Fibroblast of skin of scalp (primary cell): ENCODE data around the gene KCNK17.

Experiments
- DNase-seq: peaks from one replicate; pipeline ENCODE4 v3.0.0-alpha.2; 2013

KCNK17 gene

DNA sequence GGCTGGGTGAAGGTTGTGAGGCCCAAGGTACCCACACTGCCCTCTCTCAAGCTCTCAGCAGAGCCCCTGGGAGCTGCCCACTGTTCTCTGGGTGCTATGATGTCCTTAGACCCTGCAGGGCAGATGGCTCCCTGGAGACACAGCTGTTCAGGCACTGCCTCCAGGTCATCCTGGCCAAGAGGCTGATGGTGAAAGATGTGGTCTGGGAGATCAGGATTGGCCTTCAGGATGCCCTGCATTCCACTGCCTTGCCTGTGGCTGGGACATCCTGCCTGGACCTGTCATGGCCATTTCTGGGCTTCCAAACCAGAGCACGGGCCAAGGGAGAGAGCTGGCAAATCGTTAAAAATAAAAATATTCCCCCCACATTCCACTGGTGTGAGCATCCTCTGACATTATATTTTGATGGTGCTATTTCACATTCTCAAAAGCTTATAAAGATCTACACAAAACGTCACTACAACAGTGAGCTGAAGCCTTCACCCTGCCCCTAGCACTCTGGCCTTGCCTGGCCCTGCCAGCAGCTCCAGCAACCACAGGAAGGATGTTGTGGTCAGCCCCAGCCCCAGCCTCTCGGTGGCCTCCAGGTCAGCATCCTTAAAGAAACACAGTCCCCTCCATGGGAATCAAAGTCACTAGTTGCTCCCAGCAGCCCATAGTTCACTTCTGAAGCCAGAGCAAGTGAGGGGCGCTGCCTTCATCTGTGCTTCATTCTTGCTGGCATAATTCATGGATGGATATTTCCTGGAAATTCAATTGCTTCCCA, 21.7 kb upstream of the KCNK17 start:
- peak; percentile 14 for DNase-seq

DNA sequence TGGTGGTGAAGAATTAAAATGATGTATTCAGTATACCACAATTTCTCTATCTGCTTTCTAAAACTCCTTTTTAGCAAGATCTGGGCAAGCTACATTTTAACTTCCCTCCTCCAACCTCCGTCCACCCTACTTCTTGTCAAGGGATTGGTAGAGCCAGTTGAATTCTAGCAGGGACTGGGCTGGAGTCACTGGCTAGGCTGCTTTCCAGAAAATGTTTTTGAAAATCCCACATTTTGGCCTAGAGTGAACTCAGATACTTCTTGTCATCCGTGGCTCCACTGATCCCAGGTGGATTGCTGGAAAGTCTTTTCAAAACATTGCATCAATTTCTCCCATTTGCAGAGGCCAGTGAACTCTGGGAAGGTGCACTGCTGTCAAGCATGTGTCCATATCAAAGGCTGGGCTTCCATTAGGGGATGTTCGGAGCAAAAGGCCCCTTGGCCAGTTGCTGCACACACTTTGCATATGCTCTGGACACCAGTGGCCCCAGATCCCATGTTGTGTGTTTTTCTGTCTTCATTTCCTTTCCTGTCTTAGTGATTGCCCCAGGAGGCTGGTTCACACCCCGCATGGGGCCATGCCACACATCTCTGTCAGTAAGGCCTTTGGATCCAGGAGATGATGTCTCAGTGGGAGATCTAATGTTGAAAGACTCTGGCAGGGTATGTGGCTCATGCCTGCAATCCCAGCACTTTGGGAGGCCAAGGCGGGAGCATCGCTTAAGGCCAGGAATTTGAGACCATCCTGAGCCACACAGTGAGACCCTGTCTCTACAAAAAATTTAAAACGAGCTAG, 19.6 kb upstream of the KCNK17 start:
- DNase-seq, result no peak

DNA sequence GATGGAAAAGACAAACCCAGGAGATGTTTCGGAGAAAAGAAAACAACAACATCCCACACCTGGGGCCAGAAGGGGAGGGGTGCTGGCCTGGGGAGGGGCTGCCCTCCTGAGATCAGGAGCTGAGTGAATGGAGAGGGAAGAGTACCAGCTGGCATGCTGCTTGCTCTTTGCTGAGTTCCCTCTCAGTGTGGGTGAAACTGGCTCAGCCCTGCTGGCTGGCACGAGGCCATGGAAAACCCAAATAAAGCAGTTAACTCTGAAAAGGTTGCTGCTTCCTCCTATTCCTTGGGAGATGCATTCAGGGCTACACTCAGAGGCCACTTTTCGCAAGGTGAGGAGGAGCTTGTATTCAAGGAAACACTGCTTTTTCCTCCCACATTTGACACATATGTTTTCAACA, 16.3 kb upstream of the KCNK17 start:
- no peak for DNase-seq

DNA sequence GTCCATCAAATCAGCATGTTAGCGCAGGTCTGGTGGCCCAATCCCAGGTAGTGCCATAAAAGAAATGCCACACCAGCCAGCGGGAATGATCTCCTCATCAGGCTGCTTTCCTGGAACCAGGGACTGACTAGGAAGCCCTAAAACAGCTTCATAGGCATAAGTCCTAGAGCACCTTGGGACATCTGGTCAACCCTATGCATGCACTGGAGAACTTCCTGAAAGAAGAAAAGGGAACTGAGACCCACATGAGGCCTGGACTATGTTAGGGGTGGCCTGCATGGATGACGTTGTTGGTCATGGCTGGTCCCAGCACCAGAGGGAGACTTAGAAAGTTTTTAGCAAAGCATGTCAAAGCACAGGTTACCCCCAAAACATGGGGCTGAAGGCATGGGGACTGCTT, 15.8 kb upstream of the KCNK17 start:
- no peak for DNase-seq

DNA sequence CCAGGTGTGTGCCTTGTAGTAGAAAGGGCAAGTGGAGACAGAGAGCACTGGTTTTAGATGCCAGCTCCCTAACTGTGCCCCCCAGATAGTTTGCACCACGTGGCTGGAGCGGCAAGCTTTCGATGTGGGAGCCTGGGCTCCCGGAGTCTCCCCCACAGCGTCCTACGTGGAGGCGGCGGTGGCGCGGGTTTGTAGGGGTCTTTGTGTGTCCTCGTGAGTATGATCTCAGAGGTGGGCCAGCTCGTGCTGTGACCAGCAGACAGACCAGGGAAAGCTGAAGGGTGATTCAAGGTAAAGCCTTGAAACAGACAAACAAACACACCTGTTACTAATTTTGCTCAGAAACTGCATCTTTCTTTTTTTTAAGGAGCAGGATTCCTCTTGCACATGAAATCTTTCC, 13.8 kb upstream of the KCNK17 start:
- DNase-seq, result no peak

DNA sequence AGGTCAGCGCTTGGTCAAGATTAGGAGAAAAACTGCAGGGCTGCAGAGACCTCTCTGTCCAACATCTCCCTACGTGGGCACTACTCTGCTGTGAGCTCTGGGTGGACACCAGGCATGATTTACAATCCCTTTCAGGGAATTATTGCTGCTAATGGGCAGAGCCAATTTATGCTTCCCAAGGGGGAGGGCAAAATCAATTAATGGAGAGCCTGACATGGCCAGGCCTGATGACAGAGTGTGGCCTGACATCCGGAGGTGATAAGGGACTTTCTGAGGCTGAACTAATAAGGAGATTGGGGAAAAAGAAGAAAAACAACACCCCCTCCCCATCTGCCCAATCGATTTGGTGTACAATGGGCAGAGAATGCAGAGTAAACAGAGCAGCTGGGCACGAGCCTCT, 13.3 kb upstream of the KCNK17 start:
- DNase-seq, result no peak

DNA sequence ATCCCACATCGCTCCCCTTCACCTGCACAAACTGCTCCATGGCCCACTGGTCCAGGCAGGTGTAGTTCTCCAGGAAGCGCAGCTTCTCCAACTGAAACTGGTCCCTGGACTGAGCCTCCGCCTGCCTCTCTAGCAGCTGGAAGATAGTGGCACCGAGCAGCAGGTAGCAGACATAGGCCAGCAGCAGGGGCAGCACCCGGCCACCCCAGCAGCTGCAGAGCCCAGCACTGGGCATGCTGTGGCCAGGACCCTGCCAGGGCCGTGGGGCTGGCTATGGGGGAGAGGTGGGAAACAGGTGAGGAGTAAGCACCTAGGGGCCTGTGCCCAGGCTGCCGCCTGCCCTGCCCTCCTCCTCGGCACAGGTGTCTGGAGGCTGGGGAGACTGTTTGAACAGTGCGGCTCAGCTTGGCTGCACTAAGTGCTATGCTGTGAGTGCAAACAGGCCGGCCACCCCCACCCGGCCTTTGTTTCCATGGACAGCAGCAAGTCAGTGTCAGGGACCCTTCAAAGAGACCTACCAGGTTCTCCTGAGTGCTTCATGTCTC, 8.2 kb upstream of the KCNK17 start, which contains the start of gene KCNK16:
KCNK16 (minus strand) TSS at position 397 of the 545 bp plus-strand sequence; CDS start at position 235, 162 bp downstream.
- no peak for DNase-seq

DNA sequence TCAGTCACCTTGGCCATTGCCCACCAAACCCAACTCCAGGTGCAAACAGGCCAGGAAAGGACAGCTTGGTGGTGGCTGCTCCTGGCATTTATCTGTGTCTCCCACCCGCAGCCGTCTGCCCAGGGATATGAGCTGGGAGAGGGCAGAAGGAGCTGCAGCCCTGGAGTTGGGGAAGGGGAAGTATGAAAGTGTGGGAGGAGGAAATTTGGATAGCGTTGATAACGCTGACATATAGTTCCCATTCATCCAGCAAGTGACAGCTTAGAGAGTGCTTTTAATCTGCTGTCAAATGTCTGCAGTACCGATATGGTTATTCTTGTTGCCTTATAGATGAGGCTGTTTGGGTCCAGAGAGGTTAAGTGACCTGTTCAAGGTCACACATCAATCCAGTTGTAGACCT, 7.5 kb upstream of the KCNK17 start:
- no peak for DNase-seq

DNA sequence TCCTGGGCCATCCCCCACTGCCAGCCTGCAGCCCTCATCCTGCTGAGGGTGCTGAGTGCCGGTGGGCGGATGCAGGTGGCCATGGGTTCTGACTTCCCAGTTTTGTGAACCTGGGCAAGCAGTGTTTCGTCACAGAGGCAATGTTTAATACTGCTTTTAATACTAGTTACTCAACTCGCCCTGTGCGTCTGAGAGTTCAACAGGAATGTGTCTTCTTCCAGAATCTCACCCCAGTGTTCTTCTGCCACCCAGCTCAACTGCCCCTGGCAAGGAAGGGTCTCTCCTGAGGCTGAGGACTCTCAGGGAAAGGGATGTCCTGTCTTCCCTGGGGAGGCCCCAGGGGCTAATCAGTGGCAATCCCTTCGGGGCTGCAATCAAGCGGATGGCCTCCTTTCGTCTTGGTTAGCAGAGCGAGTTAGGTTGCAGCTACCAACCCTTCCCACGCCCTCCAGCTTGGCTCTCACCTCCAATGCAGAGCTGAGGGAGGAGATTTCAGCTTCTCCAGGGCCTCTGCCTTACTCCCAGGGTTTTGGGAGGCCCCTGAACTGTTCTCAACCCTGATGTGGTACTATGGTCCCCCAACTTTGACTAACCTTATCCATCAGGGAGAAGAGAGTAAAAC, 6.3 kb upstream of the KCNK17 start:
- DNase-seq, result no peak

DNA sequence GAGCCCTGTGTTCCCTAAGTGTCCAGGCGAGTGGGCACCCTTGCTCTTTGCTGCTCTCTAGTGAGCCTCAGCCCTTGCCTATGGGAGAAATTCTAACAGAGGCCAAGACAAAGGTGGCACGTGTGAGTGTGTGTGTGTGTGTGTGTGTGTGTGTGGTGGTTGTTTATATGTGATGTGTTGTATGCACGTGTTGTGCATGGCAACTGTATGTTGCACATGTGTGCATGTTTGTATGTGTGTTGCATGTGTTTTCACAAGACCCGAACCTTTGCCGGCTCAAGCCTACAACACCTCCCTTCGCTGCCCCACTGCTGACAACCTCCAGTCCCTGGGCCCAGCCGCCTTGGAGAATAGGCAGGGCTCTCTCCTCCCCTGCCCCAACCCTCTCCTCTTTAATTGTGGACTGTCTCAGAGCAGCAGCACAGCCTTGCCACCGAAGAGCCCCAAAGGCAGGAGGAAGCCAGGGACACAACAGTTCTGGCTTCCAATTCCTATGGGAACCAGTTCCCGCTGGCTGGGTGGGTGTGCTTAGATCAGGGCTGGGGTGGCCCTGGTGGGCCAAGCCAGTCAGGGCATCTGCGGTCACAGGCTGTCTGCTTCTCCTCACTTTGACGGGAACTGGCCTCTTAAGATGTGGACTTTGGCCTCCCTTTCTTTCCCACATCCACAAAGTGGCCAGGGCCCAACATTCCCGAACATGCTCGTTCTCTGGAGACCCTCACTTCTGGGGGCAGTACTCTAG, 5.6 kb upstream of the KCNK17 start:
- DNase-seq, result no peak

DNA sequence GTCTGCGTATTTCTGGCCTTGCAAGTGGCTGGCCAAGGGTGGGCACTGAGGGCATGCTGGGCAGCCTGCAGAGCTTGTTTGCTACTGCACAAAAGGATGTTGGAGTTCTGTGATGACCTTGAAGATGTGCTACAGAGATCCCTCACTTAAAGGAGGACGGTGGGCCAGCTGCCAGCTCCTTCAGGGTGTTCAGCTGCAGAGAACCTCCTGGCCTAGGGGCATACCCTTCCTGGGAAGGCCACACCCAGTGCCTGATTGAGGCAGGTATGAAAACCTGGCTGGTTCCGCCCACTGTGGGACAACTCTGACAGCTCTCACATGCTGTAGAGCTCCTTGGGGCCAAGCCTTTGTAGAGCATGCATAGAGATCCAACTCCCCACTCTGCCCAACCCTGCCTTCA, 3.0 kb upstream of the KCNK17 start:
- DNase-seq, result no peak

DNA sequence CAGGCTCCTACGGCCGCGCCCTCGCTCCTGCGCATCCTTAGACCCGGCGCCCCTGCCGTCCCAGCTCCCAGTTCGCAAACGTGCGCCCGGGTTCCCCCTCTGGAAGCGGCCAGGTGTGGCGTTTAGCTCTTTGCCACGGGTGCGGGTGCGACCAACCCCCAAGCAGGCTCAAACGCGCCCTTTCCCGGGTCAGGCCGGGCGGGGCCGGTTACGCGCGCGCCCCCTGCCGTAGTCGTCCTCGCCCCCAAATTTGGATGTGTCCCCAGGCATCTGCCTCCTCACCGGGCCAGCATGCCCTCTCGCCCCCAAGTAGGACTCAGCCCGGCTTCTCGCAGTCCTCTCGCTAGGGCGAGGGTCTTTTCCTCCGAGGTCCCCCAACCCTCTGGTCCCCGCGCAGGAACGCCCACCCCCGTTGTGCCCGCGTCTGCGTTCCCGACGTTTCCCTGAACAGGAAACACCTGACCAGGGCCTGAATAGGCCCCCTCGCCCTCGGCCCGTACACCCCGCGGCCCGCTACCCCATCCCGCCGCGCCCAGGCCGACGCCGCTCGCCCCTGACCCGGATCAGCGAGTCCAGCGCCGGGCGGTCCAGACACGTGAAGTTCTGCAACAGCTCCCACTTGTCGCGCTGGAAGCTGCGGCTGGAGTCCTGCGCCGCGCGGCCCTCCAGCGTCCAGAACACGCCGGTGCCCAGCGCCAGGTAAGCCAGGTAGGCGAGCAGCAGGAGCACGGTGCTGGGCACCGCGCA, 520 bp downstream of the KCNK17 start:
- no peak for DNase-seq

DNA sequence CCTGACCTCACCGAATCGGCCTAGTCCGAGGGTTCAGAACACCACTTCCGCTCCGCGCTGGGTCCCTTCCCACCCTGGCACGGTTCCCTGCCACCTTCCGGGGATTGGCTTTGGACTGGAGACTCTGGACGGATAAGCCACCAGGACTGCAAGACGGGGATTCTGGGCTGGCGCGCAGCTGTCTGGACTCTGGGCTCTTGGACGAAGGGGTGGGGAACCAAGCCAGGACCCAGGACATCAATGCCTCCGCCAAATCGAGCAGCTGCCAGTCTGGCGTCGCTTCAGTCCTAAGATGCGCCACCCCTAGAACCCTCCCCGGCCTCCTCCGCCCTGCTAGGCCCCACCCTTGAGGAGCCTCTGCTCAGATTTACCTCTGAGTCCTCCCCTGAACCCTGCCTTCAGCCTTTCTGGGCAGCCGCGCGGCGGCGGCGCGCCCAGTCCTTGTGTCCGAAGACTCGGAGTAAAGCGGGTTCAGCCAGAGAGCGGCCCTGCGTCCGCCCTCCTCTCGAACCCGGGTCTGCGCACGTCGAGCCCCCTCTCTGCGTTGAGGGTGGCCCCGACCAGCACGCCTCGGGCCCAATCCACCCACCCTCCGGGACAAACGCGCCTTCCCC, 1.2 kb downstream of the KCNK17 start:
- DNase-seq, result no peak

DNA sequence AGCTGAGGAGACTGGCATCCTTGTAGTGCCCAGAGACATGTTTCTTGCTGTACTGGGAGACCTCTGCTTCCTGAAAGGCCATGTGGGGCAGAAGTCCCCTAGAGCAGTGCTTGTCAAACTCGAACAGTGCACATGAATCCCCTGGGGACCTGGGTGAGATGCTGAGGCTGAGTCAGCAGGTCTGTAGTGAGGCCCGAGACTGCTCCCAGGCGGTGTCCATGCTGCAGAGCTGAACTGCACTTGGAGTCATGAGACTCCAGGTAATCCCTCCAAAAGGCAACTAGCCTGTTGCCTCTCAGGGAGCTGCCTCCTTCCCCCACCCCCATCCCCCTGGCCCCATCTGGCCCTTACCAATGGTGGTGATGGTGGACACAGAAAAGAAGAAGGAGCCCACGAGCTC, 3.7 kb downstream of the KCNK17 start:
- DNase-seq, result no peak

DNA sequence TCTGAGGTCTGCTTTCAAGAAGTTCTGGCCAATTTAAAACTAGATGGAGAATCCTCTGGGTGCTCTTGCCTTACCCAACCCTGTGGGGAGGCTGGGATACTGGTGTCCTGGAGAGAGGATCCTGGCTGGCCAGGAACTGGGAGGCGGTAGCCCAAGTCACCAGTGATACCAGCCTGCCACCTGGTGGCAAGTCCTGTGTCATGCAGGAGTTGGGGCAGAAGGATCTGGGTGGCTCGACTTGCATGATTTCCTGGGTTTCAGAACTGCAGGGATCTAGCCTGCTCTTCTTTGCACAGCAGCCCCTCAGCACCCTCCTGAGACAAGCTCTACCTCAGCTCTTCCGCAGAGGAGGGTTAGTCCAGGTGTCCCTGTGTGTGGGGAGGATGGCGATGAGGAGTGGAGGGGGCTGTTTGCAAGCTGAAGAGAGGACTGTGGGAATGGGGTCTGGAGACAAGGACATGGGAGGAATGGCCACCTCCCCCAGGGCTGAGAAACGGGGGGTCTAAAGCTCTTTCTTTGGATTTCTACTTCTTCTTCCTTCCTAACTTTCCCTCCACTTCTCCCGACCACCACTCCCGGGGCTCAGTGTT, 4.2 kb downstream of the KCNK17 start:
- DNase-seq, result peak; percentile 65

DNA sequence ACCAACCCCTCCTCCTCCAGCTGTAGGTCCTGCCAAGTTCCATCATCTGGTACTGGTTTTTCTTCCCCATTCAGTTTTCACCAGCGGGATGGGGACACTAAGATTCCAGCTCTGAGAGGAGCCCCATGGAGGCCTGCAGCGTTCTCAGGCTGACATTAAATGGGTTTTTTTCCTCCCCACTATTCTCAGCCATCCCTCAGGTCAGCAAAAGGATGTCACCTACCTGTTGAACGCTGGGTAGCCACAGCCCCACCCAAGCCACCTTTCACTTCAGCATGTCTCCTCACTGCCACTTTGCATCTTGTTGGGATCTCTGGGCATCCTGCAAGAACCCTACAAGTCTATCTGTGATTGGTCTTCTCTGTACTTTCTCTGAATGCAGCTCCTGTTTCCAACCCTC, 6.8 kb downstream of the KCNK17 start:
- no peak for DNase-seq

DNA sequence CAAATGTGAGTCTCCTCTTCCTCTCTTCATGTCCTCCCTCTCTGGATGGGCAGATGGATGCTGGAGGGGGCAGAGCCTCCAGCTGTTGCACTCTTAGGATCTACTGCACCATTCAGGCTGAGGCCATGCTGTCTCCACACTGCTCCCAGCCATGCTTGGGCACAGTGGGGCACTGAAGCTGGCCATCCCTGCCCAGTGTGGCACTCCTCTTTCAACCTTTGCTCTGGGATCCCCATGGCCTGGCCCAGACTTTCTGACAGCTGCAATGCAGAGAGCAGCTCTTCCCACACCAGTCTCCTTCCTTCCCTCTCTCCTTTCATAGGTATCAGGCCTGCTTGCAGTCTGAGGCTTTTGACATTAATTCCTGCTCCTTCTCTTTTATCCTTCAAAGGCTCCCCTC, 9.3 kb downstream of the KCNK17 start:
- DNase-seq, result no peak

DNA sequence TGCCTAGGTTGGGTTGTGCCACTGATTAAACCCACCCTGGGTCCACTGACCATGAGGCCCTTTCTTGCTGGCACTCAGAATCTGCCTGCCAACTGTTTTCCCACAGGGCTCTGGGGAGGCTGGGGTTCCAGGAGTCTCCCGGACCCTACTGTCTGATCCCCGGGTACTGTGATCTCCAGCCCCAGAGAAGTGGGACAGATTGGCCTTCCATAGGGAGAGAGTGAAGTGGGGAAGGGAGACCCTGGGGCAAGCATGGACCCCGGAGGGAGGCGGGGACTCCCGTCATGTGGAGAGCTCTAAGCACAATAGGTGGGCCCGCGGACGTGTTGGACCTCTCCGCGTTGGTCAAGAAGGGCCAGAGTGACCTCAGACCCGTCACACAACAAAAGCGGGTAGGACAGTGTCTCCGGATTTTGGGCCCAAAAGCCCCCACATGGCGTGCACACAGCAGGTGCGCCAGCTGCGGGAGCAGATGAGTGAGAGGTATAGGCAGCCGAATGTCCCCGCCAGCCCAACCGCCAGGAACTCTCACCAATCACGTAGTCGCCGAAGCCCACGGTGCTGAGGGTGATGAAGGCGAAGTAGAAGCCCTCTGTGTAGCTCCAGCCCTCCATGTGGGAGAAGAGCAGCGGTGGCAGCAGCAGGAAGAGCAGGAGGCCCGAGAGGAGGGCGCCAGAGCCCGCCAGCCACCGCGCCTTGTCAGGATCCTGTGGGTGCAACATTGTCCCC, 10.6 kb downstream of the KCNK17 start:
- DNase-seq, result no peak

DNA sequence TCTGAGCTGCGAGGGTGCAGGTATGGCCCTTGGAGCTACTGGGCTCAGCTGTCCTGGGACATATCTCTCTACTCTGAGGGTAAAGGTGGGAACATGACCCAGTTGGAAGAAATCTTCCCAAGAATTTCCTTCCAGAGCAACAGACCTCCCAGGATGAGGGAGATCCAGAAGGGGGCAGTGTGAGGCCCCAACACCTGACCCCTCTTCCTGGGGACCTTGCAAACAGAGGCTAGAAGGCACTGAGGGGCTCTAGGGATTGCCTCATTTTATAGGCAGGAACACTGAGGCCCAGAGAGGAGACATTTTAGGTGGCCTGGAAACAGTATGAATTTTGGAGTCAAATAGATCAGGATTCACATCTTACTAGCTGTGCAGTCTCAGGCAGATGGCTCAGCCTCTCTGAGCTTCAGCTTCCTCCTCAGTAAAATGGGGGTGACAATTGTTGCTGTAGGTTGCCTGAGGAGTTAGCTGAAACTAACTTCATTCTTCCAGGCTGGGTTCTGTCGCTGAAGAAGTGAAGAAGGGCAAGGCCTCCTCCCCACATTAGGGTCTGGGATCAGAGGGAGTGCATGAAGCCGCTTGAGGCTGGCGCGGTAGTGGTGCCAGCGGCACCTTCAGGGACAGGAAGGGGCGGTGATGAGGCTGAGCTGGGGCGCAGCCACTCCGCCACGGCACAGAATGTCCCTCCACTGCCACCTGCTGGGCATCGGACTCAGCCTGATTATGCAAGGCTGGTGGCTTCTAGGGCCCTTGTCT, 11.4 kb downstream of the KCNK17 start:
- DNase-seq, result peak; percentile 66
